RPMI7951 (cell line): Measurements from ENCODE around the gene QSER1. TPM values are rescaled to one million over a fixed set of nuclear protein-coding genes. Genes with fewer than 3 reads are reported as not detected.
"Not testable (repeated sequence)": the region's sequence is repeated elsewhere in the genome, so short reads cannot be mapped to it uniquely, and the experiment has no call there.

Experiments
- DNase-seq: peaks from one replicate; pipeline ENCODE4 v3.0.0-alpha.2; 2012; ENCODE audit warnings: low read depth
- total RNA-seq: library from RNA; depleted of rRNA; stranded (reverse); fragments of >200 nt; shearing (Covaris generic); gene quantifications from 2 replicates; pipeline ENCODE4 v1.2.3, GENCODE V29; 2014

Gene QSER1
- total RNA-seq, 1 experiment from 2014 or later: 21.4 TPM

DNA sequence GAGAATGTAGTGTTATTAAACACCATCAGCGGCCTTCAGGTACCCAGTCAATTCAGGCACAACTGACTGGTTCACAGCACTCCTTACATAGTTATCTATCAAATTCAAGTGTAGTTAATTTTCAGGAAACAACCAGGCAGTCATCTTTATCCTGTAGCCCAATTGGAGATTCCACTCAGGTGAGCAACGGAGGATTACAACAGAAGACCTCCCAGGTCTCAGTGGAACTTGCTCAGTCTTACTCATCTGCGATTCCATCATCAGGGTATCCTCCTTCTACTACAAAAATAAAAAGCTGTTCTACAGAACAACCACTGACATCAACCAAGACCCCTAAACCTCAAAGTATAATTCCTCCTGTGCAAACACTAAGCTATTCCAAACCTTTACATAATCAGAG is 39.6 kb downstream of the QSER1 start:
- DNase-seq: no peak

DNA sequence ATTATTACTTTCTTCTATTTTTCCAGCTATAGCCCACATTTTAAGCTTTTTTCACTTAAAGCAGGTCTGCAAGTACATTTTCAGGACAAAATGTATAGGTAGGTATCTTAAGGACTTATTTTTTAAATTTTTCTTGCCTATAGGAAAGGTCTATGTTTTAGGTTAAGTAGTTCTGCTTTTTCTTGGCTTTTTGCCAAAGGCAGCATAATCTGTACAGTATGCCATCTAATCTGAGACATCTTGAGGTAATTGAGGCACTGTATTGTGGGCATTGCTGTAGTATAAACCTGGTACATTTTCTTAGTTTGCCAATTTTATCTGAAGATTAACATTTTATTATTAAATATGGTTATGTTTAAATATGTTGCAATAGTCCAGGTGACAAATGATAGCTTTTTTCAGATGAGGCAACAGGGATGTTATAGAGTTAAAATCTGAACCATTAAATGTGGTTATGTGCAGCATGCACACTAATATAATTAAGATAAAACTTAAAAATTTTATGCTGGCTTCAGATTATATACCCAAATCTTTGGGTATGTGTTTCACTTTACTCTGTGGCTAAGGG is 42.9 kb downstream of the QSER1 start:
- no peak for DNase-seq

DNA sequence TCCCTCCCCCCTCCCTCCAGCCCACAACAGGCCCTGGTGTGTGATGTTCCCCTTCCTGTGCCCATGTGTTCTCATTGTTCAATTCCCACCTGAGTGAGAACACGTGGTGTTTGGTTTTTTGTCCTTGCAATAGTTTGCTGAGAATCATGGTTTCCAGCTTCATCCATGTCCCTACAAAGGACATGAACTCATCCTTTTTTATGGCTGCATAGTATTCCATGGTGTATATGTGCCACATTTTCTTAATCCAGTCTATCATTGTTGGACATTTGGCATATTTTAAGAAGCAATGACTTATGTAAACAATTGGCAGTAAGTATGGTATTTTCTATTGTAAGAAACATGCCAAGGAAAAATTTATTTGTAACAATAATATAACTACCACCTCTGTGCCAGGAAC is 43.6 kb downstream of the QSER1 start:
- not testable (repeated sequence) for DNase-seq

DNA sequence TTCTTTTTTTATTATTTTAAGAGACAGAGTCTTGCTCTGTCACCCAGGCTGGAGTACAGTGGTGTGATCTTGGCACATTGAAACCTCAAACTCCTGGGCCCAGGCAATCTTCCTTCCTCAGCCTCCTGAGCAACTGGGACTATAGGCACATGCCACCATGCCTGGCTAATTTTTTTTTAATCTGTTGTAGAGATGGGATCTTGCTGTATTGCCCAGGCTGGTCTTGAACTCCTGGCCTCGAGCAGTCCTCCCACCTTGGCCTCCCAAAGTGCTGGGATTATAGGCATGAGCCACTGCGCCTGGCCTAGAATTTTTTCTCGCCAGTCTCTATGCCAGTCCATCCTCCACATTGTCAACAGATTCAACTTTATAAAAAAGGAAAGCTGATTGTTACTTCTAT is 44.7 kb downstream of the QSER1 start:
- not testable (repeated sequence) for DNase-seq

DNA sequence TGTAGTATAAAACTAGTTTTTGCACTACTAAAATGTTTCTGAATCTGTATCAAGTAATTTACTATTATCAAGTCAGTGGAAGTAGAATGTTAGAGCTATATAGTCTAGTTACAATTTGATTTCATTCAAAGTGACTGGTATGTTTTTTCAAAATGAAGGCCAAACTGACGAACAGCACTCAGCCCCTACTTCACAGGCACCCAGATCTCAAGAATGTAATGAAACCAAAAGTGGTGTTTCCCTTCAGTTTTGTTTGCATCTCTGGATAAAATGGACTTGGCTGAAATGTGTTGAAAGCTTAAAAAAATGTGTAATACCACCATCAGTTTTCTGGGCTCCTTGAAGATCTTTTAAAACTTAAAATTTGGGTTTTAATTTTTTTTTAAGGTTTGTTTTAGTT is 46.4 kb downstream of the QSER1 start:
- DNase-seq: no peak

DNA sequence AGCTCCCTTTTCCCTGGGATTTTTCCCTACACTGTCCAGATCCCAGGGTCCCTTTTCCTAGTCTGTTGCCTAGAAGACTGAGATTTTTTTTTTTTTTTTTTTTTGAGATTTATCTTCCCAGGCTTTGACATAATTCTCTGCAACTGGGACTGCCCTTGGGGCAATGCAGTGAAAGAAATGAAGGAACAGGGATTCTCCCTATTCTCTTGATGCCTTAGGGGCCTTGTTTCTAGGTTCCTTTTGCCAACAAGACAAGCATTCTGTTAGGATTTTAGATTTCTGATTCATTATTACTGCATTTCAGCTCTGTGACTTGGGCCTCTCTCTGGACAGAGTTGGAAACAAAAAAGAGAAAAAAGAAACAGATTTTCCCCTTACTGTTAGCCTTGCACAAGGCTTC is 47.3 kb downstream of the QSER1 start:
- DNase-seq: peak; percentile 32

DNA sequence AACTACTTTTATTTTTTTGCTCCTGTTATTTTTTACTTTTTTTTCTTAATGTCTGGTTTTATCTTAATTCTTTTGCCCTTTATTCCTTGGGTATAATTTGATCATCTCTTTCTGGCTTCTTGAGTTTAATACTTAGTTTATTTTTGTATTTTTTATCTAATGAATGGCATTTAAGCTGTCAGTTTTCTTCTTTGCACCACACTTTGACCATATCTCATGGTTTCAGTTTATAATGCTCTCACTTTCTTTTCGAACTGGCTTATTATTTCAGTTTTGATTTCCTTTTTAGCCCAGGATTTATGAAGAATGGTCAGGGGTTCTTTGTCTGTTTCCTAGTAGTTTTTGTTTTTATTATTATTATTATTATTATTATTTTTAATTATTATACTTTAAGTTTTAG is 48.3 kb downstream of the QSER1 start:
- DNase-seq: no peak

DNA sequence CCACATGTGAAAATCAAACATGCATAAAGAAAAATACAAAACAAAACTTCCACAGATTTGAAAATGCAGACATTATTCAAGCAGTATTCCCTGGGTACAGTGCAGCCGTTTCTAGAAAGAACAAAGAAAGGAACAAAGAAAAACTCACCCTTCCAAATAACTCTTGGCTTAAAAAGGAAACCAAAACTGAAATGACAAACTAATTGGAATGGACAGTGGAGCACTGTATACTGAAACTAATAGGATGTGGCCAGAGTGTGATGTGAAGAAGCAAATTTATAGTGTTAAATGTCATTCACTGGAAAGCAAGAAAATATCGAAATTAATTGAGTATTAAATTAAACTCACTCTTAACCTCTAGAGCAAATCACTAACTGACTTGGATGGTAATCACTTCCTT is 55.4 kb downstream of the QSER1 start:
- DNase-seq: peak; percentile 6

DNA sequence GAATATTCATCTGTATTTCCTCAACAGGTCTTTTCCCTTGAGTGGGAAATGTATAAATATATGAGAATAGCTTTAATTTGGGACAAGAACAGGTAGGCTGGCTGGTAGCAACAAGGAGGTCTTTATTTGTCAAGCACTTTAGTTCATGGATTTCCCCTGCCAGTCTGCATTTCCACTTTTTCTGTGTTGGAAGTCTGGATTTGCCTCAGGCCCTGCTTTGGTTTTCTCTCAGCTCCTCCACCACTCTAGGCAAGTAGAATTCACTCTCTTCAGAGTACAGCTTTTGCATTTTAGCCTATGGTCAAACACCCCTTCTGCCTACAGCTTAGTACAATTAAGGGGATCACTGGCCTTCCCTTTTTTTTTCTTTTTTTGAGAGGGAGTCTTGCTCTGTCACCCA is 57.1 kb downstream of the QSER1 start:
- DNase-seq: no peak

DNA sequence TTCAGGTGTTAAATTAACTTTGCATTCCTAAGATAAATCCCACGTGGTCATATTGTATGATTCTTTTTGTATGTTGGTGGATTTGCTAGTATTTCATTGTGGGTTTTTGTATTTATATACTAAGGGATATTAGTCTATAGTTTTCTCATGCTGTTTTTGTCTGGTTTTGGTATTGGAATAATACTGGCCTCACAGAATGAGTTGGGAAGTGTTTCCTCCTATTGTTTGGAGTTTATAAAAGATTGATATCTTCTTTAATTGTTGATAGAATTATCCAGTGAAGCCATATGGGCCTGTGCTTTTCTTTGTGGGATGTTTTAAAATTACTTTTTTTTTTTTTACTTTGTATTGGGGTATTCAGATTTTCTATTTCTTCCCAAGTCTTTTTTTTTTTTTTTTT is 59.8 kb downstream of the QSER1 start:
- no peak for DNase-seq

DNA sequence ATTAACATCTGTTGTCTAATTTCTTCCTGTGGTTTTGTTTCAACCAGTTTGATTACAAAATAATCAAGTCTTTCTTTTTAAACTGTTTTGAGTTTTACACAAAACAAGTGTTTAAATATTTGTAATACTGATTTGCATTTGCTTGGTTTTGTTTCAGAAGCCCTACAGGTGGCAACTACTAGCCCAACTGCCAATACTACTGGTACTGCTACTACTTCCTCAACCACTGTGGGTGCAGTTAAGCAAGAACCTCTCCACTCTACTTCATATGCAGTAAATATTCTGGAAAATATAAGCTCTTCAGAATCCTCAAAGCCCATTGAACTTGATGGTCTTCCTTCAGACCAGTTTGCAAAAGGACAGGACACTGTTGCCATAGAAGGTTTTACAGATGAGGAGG is 61.1 kb downstream of the QSER1 start:
- DNase-seq: no peak

DNA sequence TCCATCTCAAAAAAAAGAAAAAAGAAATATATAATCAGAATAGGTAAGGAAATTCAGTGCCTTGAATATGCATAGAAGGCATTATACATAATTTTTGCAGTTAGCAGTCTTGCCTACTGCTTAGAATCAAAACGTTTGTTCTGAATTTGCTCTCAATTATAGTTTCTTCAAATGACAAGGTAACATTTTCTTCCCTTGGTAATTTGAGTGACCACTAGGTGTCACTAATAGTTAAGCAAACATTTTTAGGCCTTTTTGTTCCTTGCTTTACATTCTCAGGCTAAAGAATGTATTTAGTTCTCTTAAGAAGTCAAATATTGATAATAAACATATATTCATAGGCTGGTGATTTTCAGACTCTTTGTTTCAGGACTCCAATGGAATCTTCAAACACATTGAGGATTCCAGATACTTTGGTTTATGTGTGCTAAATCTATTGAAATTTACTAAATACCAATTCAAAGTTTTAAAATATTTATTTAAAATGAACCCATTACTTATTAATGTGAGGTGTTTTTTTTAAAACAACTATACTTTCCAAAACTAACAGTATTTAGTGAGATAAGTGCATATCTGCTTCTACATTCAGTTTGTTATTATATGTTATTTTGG is 68.0 kb downstream of the QSER1 start:
- peak; percentile 48 for DNase-seq

DNA sequence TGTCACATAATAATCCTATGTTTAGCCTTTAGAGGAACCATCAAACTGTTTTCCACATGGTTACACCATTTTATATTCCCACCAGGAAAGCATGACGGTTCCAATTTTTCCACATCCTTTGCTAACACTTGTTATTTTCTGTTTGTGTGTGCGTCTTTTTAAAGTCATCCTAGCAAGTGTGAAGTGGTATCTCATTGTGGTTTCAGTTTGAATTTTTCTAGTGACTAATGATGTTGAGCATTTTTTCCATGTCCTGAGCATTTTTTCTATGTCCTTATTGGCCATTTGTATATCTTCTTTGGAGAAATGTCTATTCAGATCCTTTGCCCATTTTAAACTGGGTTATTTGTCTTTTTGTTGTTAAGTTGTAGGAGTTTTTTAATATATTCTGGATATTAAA is 69.4 kb downstream of the QSER1 start:
- DNase-seq: peak; percentile 63

DNA sequence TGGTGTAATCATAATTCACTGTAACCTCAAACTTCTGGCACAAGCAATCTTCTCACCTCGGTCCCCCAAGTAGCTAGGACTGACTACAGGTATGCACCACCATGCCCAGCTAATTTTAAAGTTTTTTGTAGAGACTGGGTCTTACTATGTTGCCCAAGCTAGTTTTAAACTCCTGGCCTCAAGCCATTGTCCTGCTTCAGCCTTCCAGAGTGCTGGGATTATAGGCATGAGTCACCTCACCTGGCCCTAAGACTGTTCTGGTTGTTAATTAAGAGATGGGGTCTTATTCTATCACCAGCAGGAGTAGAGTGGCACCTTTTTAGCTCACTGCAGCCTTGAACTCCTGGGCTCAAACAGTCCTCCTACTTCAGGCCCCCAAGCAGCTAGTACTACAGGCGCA is 71.1 kb downstream of the QSER1 start:
- DNase-seq: no peak

DNA sequence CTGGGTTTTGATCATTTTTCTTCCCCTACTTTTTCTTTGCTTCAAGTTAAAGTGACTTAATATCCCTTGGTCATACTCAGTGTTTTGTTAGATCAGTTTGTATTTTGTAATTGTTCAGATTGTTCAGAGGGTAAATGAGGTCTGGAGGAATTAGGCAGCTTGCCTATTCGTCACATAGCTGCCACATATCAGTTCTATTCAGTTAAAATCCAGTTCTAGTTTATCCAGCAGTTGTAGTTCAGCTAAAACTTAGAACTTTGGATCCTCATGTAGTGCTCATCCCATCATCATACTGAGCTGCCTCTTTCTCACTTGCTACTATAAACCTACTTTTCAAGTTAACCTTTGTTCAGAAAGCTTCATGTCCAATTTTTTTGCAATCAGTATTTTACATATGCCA is 75.9 kb downstream of the QSER1 start:
- DNase-seq: no peak

DNA sequence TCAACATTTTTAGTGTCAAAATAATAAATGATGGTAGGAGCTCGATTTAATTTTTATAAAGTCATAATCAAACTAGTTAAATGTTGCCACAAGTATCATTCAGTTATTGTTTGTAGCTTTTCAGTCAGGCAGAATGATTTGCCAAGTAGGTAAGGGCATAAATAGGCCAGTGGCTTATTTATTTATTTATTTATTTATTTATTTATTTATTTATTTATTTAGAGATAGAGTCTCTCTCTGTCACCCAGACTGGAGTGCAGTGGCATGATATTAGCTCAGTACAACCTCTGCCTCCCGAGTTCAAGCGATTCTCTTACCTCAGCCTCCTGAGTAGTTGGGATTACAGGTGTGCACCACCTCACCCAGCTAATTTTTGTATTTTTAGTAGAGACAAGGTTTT is 79.6 kb downstream of the QSER1 start:
- not testable (repeated sequence) for DNase-seq

DNA sequence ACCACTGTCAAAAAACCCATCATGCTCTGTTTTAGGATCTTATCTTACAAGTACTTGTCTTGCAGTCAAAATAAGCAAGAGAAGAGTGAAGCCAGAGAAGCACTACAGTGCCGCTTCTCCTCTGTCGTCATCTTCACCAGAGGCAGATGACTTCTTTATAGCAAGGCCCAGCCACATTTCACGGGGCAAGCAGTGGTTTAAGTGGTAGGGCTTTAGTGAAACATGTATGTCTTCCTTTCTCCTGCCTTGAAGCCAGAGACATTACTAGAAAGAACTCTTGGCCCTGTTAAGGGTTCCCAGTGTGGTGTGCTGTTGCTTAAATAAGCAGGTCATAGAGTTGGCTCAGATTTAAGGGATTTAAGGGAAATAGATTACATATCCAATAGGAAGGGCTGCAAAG is 80.2 kb downstream of the QSER1 start:
- DNase-seq: no peak

DNA sequence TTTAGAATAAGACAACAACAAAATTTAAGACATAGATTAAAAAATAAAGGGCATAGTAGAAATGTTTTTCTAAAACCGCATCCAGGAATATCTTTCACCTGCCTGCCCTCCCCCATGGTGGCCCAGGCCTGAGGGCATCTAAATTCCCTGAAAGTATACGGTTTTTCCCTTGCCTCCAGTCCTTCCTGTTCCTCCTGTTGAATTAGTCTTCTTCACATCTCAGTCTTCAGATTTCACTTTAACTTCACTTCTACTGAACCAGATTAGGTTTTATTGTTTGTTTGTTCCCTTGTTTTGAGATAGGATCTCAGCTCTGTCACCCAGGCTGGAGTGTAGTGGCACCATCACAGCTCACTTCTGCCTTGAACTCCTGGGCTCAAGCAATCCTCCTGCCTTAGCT is 90.0 kb downstream of the QSER1 start:
- DNase-seq: no peak

DNA sequence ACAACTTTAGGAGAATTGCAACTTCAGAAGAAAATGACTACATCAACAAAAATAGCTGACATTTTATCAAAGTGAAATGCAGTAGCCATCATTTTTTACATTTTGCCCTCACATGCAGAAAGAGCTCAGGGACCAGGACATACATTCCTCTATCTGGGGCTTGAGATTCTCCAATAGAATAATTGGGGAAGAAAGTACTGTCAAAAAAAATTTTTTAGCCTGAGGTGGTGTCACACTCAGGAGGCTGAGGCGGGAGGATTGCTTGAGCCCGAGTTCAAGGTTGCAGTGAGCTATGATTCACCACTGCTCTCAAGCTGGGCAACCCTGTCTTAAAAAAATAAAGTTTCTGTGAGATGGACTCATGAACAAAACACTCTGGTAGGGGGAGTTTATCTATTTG is 90.9 kb downstream of the QSER1 start:
- DNase-seq: no peak

DNA sequence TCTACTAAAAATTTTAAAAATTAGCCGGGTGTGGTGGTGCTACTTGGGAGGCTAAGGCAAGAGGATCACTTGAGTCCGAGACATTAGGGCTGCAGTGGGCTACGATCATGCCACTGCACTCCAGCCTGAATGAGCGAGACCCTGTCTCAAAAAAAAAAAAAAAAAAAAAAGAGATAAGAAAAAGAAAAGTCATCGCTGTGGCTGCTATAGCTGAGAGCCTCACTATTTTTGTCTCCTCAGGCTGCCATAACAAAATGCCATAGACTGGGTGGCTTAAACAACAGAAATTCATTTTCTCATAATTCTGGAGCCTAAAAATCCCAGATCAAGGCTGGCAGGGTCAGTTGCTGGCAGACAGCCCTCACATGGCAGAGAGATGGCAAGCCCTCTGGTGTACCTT is 93.0 kb downstream of the QSER1 start:
- no peak for DNase-seq

DNA sequence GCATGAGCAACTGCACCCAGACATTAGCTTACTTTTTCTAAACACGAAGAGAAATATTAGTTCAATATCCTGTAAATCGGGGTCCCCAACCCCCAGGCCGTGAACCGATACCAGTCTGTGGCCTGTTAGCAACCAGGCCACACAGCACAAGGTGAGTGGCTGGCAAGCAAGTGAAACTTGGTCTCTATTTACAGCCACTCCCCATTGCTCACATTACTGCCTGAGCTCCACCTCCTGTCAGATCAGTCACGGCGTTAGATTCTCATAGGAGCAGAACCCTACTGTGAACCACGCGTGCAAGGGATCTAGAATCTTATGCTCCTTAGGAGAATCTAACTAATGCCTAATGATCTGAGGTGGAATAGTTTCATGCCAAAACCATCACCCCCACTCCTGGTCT is 95.2 kb downstream of the QSER1 start:
- DNase-seq: no peak

DNA sequence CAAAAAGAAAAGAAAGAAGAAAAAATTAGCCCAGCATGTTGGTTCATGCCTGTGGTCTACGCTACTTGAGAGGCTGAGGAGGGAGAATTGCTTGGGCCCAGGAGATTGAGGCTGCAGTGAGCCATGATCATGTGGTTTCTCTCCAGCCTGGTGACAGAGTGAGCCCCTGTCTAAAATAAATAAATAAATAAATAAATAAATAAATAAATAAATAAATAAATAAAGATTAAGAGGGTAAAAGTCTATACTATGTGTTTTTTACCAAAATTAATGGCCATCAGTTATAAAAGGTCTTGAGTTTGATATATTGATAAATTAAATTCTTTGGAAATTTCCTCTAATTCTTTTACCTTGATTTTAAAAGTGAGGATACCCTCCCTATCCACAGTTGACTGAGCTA is 97.9 kb downstream of the QSER1 start:
- no peak for DNase-seq

DNA sequence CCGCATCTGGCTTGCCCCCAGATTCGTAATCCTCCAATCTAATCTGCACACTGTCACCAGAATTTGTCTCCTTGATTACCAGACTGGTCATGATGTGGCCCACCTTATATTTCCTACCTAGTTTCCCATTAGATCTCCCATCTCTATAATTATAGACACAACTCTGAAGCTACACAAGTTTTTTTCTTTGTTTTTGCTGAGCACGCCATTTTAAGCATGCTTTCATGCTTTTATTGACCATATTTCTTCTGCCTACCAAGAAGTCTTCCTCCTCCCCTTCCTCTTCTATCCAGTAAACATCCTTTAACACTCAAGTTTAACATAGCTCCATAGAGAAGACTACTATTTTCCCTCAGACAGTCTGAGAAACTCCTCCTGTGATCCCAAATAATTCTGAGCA is 98.8 kb downstream of the QSER1 start:
- DNase-seq: no peak

DNA sequence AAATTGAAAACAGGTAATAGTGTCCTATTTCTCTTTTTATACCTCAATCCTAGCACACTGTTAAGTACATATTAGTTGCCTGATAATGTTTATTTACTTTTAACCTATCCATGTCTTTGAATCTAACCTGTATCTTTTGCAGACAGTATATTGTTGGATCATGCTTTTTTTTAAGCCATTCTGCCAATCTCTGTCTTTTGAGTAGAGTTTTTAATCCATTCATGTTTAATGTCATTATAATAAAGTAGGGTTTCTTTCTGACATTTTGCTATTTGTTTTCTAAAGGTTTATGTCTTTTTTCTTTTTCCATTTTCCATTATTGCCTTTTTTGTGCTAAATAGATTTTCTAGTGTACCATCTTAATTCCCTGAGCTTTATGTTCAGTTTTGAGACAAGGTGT is 99.3 kb downstream of the QSER1 start:
- DNase-seq: no peak
